Inflammatory macrophage treated with lipopolysaccharide for 1 hour (primary cell): ENCODE results near the gene SEL1L.
A peak's percentile ranks its signal among the peaks of the same experiment; 100 is the strongest.
"Not testable (repeated sequence)": the region's sequence is repeated elsewhere in the genome, so short reads cannot be mapped to it uniquely, and the experiment has no call there.

Experiments used
- DNase-seq, 2 donors: peaks; one replicate each; pipeline ENCODE4 v3.0.0-alpha.2; 2020 to 2022

The SEL1L gene

GRCh38 chr14:81523616-81524015, 10.0 kb downstream of the SEL1L start:
- DNase-seq: no peak

- no peak for DNase-seq
Observed at GRCh38 chr14:81523016-81523415, 10.6 kb downstream of the SEL1L start.

- DNase-seq: no peak
Observed at GRCh38 chr14:81521356-81521755, 12.3 kb downstream of the SEL1L start.

- peak; percentile 82 to 91 for DNase-seq
Observed at GRCh38 chr14:81519200-81520011, 14.2 kb downstream of the SEL1L start.

- peak in 1 of 2 donors; percentile 49 for DNase-seq
Observed at GRCh38 chr14:81517798-81518398, 15.8 kb downstream of the SEL1L start.

- peak in 1 of 2 donors; percentile 49 for DNase-seq
Observed at GRCh38 chr14:81516986-81517797, 16.5 kb downstream of the SEL1L start.

- DNase-seq: not testable (repeated sequence)
Observed at GRCh38 chr14:81515927-81516326, 17.7 kb downstream of the SEL1L start.

- not testable (repeated sequence) for DNase-seq
Observed at GRCh38 chr14:81512826-81513225, 20.8 kb downstream of the SEL1L start.

GRCh38 chr14:81511111-81511904, 22.3 kb downstream of the SEL1L start:
- DNase-seq: peak; percentile 61 to 63

- no peak for DNase-seq
Observed at GRCh38 chr14:81509838-81510452, 23.7 kb downstream of the SEL1L start.

GRCh38 chr14:81509321-81509720, 24.3 kb downstream of the SEL1L start:
- DNase-seq: no peak

- no peak for DNase-seq
Observed at GRCh38 chr14:81506487-81506886, 27.2 kb downstream of the SEL1L start.

GRCh38 chr14:81504864-81505263, 28.8 kb downstream of the SEL1L start:
- no peak for DNase-seq

- DNase-seq: peak; percentile 6 to 53
Observed at GRCh38 chr14:81485781-81486180, 47.9 kb downstream of the SEL1L start.

- DNase-seq: no peak
Observed at GRCh38 chr14:81485372-81485771, 48.3 kb downstream of the SEL1L start.

GRCh38 chr14:81484120-81484519, 49.5 kb downstream of the SEL1L start:
- DNase-seq: no peak

- no peak for DNase-seq
Observed at GRCh38 chr14:81480741-81481140, 52.9 kb downstream of the SEL1L start.

- DNase-seq: no peak
Observed at GRCh38 chr14:81478446-81478845, 55.2 kb downstream of the SEL1L start.

- DNase-seq: no peak
Observed at GRCh38 chr14:81476816-81477215, 56.8 kb downstream of the SEL1L start.

- no peak for DNase-seq
Observed at GRCh38 chr14:81474685-81475324, 58.8 kb downstream of the SEL1L start.

GRCh38 chr14:81474148-81474492, 59.5 kb downstream of the SEL1L start:
- DNase-seq: no peak
